Activated naive CD4-positive, alpha-beta T cell treated with anti-CD3 and anti-CD28 coated beads for 36 hours (primary cell): ENCODE results near the gene FGF5. TPM values are rescaled to one million over a fixed set of nuclear protein-coding genes. Genes with fewer than 3 reads are reported as not detected.

Source experiments
- CTCF ChIA-PET: fragments of 350-600 bp; sonication (Branson Sonifier 250); formaldehyde crosslinking; loops from one replicate; lab custom pipeline; 2021; ENCODE audit warnings: antibody characterized with exemption; lab: Charles Lee
- DNase-seq: peaks from one replicate; pipeline ENCODE4 v3.0.0-alpha.2; 2020
- H3K27ac Mint-ChIP-seq: one replicate; pipeline ENCODE4 v1.8.0; 2021; ENCODE audit warnings: mild to moderate bottlenecking, mixed read lengths
- H3K27me3 Mint-ChIP-seq: one replicate; pipeline ENCODE4 v1.8.0; 2021; ENCODE audit warnings: low read depth, mixed read lengths
- H3K36me3 Mint-ChIP-seq: one replicate; pipeline ENCODE4 v1.8.0; 2021; ENCODE audit warnings: low read depth, mixed read lengths
- H3K4me1 Mint-ChIP-seq: one replicate; pipeline ENCODE4 v1.8.0; 2021; ENCODE audit warnings: low read depth, mixed read lengths
- H3K4me3 Mint-ChIP-seq: one replicate; pipeline ENCODE4 v1.8.0; 2021; ENCODE audit warnings: mild to moderate bottlenecking, moderate library complexity, mixed read lengths
- H3K9me3 Mint-ChIP-seq: one replicate; pipeline ENCODE4 v1.8.0; 2021; ENCODE audit warnings: mixed read lengths
- intact Hi-C: fragments of 100-400 bp; cut with micrococcal nuclease; formaldehyde crosslinking; loops from one replicate; pipeline ENCODE4 v1.15.1; 2023
- total RNA-seq, 2 experiments: library from RNA; stranded (reverse); gene quantifications; one replicate each; pipeline ENCODE4 v1.2.3, GENCODE V29; 2021

Gene FGF5
- total RNA-seq, 2 experiments from 2014 or later, result not detected

- Mint-ChIP-seq H3K9me3 (no peaks in the 10 kb centered on the region), H3K27me3 (peaks cover 25% of the 10 kb centered on the region), H3K36me3 (no peaks in the 10 kb centered on the region), H3K4me1 (no peaks in the 10 kb centered on the region), H3K4me3 (no peak overlapping the region), H3K27ac (no peak overlapping the region)
- DNase-seq, result no peak
- intact Hi-C loops, result no loop called here
- CTCF ChIA-PET, result interaction anchor here (0.9 kb wide), 1 partner anchor 13 kb away, joined by 3 read pairs; no protein-coding TSS in a partner anchor
Observed at GRCh38 chr4:80257851-80258250, 8.6 kb upstream of the FGF5 start.

- intact Hi-C loops, result no loop called here
- H3K27ac Mint-ChIP-seq, result no peak overlapping the region
- H3K27me3 Mint-ChIP-seq, result peaks cover 36% of the 10 kb centered on the region
- H3K36me3 Mint-ChIP-seq, result no peaks in the 10 kb centered on the region
- no peak overlapping the region for H3K4me3 Mint-ChIP-seq
- no peaks in the 10 kb centered on the region for H3K9me3 Mint-ChIP-seq
- DNase-seq, result no peak
- CTCF ChIA-PET, result no interaction called here
- no peaks in the 10 kb centered on the region for H3K4me1 Mint-ChIP-seq
Observed at GRCh38 chr4:80259012-80259411, 7.5 kb upstream of the FGF5 start.

GRCh38 chr4:80259817-80260216 is 6.6 kb upstream of the FGF5 start:
- Mint-ChIP-seq H3K36me3 (no peaks in the 10 kb centered on the region), H3K9me3 (no peaks in the 10 kb centered on the region), H3K27ac (no peak overlapping the region), H3K4me3 (no peak overlapping the region), H3K4me1 (no peaks in the 10 kb centered on the region), H3K27me3 (peaks cover 44% of the 10 kb centered on the region)
- intact Hi-C loops, result no loop called here
- CTCF ChIA-PET, result interaction anchor here (0.7 kb wide), 1 partner anchor 41 kb away, joined by 3 read pairs; no protein-coding TSS in a partner anchor
- no peak for DNase-seq

- Mint-ChIP-seq H3K36me3 (no peaks in the 10 kb centered on the region), H3K27ac (no peak overlapping the region), H3K27me3 (peaks cover 62% of the 10 kb centered on the region), H3K4me3 (no peak overlapping the region), H3K9me3 (no peaks in the 10 kb centered on the region), H3K4me1 (peaks cover 18% of the 10 kb centered on the region)
- CTCF ChIA-PET, result no interaction called here
- intact Hi-C loops, result no loop called here
- DNase-seq, result no peak
Observed at GRCh38 chr4:80261989-80262600, 4.4 kb upstream of the FGF5 start.

GRCh38 chr4:80263541-80264351 is 2.7 kb upstream of the FGF5 start:
- Mint-ChIP-seq H3K27ac (no peak overlapping the region), H3K4me1 (peaks cover 30% of the 10 kb centered on the region), H3K9me3 (no peaks in the 10 kb centered on the region), H3K27me3 (peaks cover 65% of the 10 kb centered on the region), H3K36me3 (no peaks in the 10 kb centered on the region), H3K4me3 (no peak overlapping the region)
- intact Hi-C loops, result no loop called here
- DNase-seq, result no peak
- CTCF ChIA-PET, result no interaction called here

- CTCF ChIA-PET, result no interaction called here
- Mint-ChIP-seq H3K4me3 (no peak overlapping the region), H3K27ac (no peak overlapping the region), H3K9me3 (no peaks in the 10 kb centered on the region), H3K27me3 (peaks cover 66% of the 10 kb centered on the region), H3K4me1 (peaks cover 31% of the 10 kb centered on the region), H3K36me3 (no peaks in the 10 kb centered on the region)
- intact Hi-C loops, result no loop called here
- no peak for DNase-seq
Observed at GRCh38 chr4:80264352-80264647, 2.2 kb upstream of the FGF5 start.

- no peaks in the 10 kb centered on the region for H3K9me3 Mint-ChIP-seq
- intact Hi-C loops, result loop anchor here (5.0 kb wide), 1 partner anchor 182 kb away; no protein-coding TSS in a partner anchor
- DNase-seq, result no peak
- peaks cover 31% of the 10 kb centered on the region for H3K4me1 Mint-ChIP-seq
- no peaks in the 10 kb centered on the region for H3K36me3 Mint-ChIP-seq
- H3K27ac Mint-ChIP-seq, result no peak overlapping the region
- H3K4me3 Mint-ChIP-seq, result no peak overlapping the region
- peaks cover 67% of the 10 kb centered on the region for H3K27me3 Mint-ChIP-seq
- CTCF ChIA-PET, result interaction anchor here (1.2 kb wide), 1 partner anchor 20 kb away, joined by 3 read pairs; no protein-coding TSS in a partner anchor
Observed at GRCh38 chr4:80264825-80265224, 1.6 kb upstream of the FGF5 start.

GRCh38 chr4:80265571-80266252 is 752 bp upstream of the FGF5 start:
- H3K4me1 Mint-ChIP-seq, result peaks cover 31% of the 10 kb centered on the region
- DNase-seq, result no peak
- no peaks in the 10 kb centered on the region for H3K36me3 Mint-ChIP-seq
- intact Hi-C loops, result loop anchor here (5.0 kb wide), 1 partner anchor 182 kb away; no protein-coding TSS in a partner anchor
- CTCF ChIA-PET, result interaction anchor here (1.2 kb wide), 1 partner anchor 19 kb away, joined by 3 read pairs; no protein-coding TSS in a partner anchor
- H3K4me3 Mint-ChIP-seq, result peak overlapping the region; percentile 67
- no peaks in the 10 kb centered on the region for H3K9me3 Mint-ChIP-seq
- no peak overlapping the region for H3K27ac Mint-ChIP-seq
- peaks cover 69% of the 10 kb centered on the region for H3K27me3 Mint-ChIP-seq

GRCh38 chr4:80266902-80267380 is 477 bp downstream of the FGF5 start:
- H3K9me3 Mint-ChIP-seq, result no peaks in the 10 kb centered on the region
- peak; percentile 6 for DNase-seq
- peaks cover 69% of the 10 kb centered on the region for H3K27me3 Mint-ChIP-seq
- no peaks in the 10 kb centered on the region for H3K36me3 Mint-ChIP-seq
- no peak overlapping the region for H3K27ac Mint-ChIP-seq
- H3K4me3 Mint-ChIP-seq, result peak overlapping the region; percentile 67
- intact Hi-C loops, result loop anchor here (5.0 kb wide), 1 partner anchor 180 kb away; no protein-coding TSS in a partner anchor
- CTCF ChIA-PET, result no interaction called here
- H3K4me1 Mint-ChIP-seq, result peaks cover 31% of the 10 kb centered on the region

- Mint-ChIP-seq H3K4me1 (peaks cover 31% of the 10 kb centered on the region), H3K4me3 (peak overlapping the region; percentile 32), H3K9me3 (no peaks in the 10 kb centered on the region), H3K27me3 (peaks cover 59% of the 10 kb centered on the region), H3K27ac (no peak overlapping the region), H3K36me3 (no peaks in the 10 kb centered on the region)
- CTCF ChIA-PET, result interaction anchor here (0.6 kb wide), 1 partner anchor 1249 kb away, joined by 3 read pairs; no protein-coding TSS in a partner anchor
- DNase-seq, result peak; percentile 6
- intact Hi-C loops, result loop anchor here (5.0 kb wide), 1 partner anchor 179 kb away; no protein-coding TSS in a partner anchor
Observed at GRCh38 chr4:80268081-80268823, 1.8 kb downstream of the FGF5 start.

- intact Hi-C loops, result loop anchor here (5.0 kb wide), 1 partner anchor 178 kb away; no protein-coding TSS in a partner anchor
- no peak overlapping the region for H3K27ac Mint-ChIP-seq
- DNase-seq, result no peak
- CTCF ChIA-PET, result interaction anchor here (0.6 kb wide), 1 partner anchor 42 kb away, joined by 4 read pairs; no protein-coding TSS in a partner anchor
- H3K36me3 Mint-ChIP-seq, result no peaks in the 10 kb centered on the region
- no peaks in the 10 kb centered on the region for H3K9me3 Mint-ChIP-seq
- H3K4me3 Mint-ChIP-seq, result no peak overlapping the region
- peaks cover 31% of the 10 kb centered on the region for H3K4me1 Mint-ChIP-seq
- H3K27me3 Mint-ChIP-seq, result peaks cover 53% of the 10 kb centered on the region
Observed at GRCh38 chr4:80268936-80269335, 2.5 kb downstream of the FGF5 start.
